SK-N-SH treated with all-trans-retinoic acid at 6 μM for 48 hours (cell line): ENCODE measurements around the gene RRH.
"Not testable (repeated sequence)": the region's sequence is repeated elsewhere in the genome, so short reads cannot be mapped to it uniquely, and the experiment has no call there.

Experiments used
- ATAC-seq: fragments of 200-7000 bp; cut with Tn5 transposase; 3 replicates; pipeline ENCODE4 v1.9.1; 2020; ENCODE audit warnings: mild to moderate bottlenecking, moderate library complexity
- ARNTL ChIP-seq: fragments of 450-650 bp; formaldehyde crosslinking; IDR thresholded peaks from 2 replicates; pipeline ENCODE4 v1.5.0; 2020; ENCODE audit warnings: low read depth, mild to moderate bottlenecking, moderate library complexity, borderline replicate concordance
- BACH2 ChIP-seq: fragments of 250-450 bp; sonication (Bioruptor Pico); IDR thresholded peaks from 2 replicates; pipeline ENCODE4 v1.9.0; 2021; ENCODE audit warnings: mild to moderate bottlenecking, borderline replicate concordance
- CSDC2 ChIP-seq: fragments of 250-450 bp; sonication (Bioruptor Pico); IDR thresholded peaks from 2 replicates; pipeline ENCODE4 v1.5.0; 2020; ENCODE audit warnings: mild to moderate bottlenecking, moderate library complexity
- GLIS3 ChIP-seq: fragments of 250-450 bp; sonication (Bioruptor Pico); IDR thresholded peaks from 2 replicates; pipeline ENCODE4 v1.5.0; 2020; ENCODE audit warnings: mild to moderate bottlenecking, moderate library complexity
- ISL1 ChIP-seq: fragments of 250-450 bp; sonication (Bioruptor Pico); IDR thresholded peaks from 2 replicates; pipeline ENCODE4 v2.1.2; 2022; ENCODE audit warnings: mild to moderate bottlenecking, moderate library complexity
- OSR1 ChIP-seq: fragments of 250-450 bp; sonication (Bioruptor Pico); IDR thresholded peaks from 2 replicates; pipeline ENCODE4 v1.8.0; 2022; ENCODE audit warnings: moderate library complexity, mild to moderate bottlenecking, inconsistent platforms
- PPARA ChIP-seq: fragments of 250-450 bp; sonication (Bioruptor Pico); IDR thresholded peaks from 2 replicates; pipeline ENCODE4 v1.5.0; 2020; ENCODE audit warnings: mild to moderate bottlenecking, borderline replicate concordance
- RARB ChIP-seq: fragments of 250-450 bp; sonication (Bioruptor Pico); IDR thresholded peaks from 2 replicates; pipeline ENCODE4 v1.8.0; 2021; ENCODE audit warnings: mild to moderate bottlenecking, moderate library complexity
- SNAI2 ChIP-seq: fragments of 250-450 bp; sonication (Bioruptor Pico); IDR thresholded peaks from 2 replicates; pipeline ENCODE4 v1.5.0; 2020; ENCODE audit warnings: mild to moderate bottlenecking, moderate library complexity
- TCF4 ChIP-seq: fragments of 250-450 bp; sonication (Bioruptor Pico); IDR thresholded peaks from 2 replicates; pipeline ENCODE4 v1.8.0; 2021; ENCODE audit warnings: mild to moderate bottlenecking, moderate library complexity, borderline replicate concordance
- TOX ChIP-seq: fragments of 250-450 bp; sonication (Bioruptor Pico); IDR thresholded peaks from 2 replicates; pipeline ENCODE4 v1.8.0; 2021; ENCODE audit warnings: mild to moderate bottlenecking, moderate library complexity, borderline replicate concordance
- ZC3H10 ChIP-seq: fragments of 250-450 bp; sonication (Bioruptor Pico); IDR thresholded peaks from 2 replicates; pipeline ENCODE4 v1.5.1; 2021; ENCODE audit warnings: mild to moderate bottlenecking, moderate library complexity
- ZFP3 ChIP-seq: fragments of 250-450 bp; sonication (Bioruptor Pico); IDR thresholded peaks from 2 replicates; pipeline ENCODE4 v1.5.0; 2020; ENCODE audit warnings: mild to moderate bottlenecking, moderate library complexity
- ZNF565 ChIP-seq: fragments of 450-650 bp; formaldehyde crosslinking; conservative IDR thresholded peaks from 2 replicates; pipeline ENCODE4 v1.5.0; 2020; ENCODE audit warnings: low read depth, mild to moderate bottlenecking, moderate library complexity
- ZNF70 ChIP-seq: fragments of 450-650 bp; formaldehyde crosslinking; IDR thresholded peaks from 2 replicates; pipeline ENCODE4 v1.5.0; 2020; ENCODE audit warnings: mild to moderate bottlenecking, moderate library complexity
- ZNF8 ChIP-seq: fragments of 450-650 bp; formaldehyde crosslinking; IDR thresholded peaks from 2 replicates; pipeline ENCODE4 v1.5.0; 2020; ENCODE audit warnings: mild to moderate bottlenecking, moderate library complexity
- TF ChIP-seq, protein P1 (sequence below): fragments of 250-450 bp; sonication (Bioruptor Pico); IDR thresholded peaks from 2 replicates; pipeline ENCODE4 v1.8.0; 2020; ENCODE audit warnings: mild to moderate bottlenecking, moderate library complexity, borderline replicate concordance
- TF ChIP-seq, protein P2 (sequence below): fragments of 250-450 bp; sonication (Bioruptor Pico); IDR thresholded peaks from 2 replicates; pipeline ENCODE4 v1.5.1; 2021; ENCODE audit warnings: mild to moderate bottlenecking, moderate library complexity
- TF ChIP-seq, protein P3 (sequence below): fragments of 250-450 bp; sonication (Bioruptor Pico); IDR thresholded peaks from 2 replicates; pipeline ENCODE4 v1.8.0; 2021; ENCODE audit warnings: low read depth, mild to moderate bottlenecking, moderate library complexity, borderline replicate concordance
- TF ChIP-seq, protein P4 (sequence below): fragments of 250-450 bp; sonication (Bioruptor Pico); IDR thresholded peaks from 2 replicates; pipeline ENCODE4 v1.5.1; 2020; ENCODE audit warnings: low read depth, mild to moderate bottlenecking, moderate library complexity
- TF ChIP-seq, protein P5 (sequence below): fragments of 250-450 bp; sonication (Bioruptor Pico); IDR thresholded peaks from 2 replicates; pipeline ENCODE4 v1.5.0; 2020; ENCODE audit warnings: mild to moderate bottlenecking, moderate library complexity

Gene RRH, protein sequence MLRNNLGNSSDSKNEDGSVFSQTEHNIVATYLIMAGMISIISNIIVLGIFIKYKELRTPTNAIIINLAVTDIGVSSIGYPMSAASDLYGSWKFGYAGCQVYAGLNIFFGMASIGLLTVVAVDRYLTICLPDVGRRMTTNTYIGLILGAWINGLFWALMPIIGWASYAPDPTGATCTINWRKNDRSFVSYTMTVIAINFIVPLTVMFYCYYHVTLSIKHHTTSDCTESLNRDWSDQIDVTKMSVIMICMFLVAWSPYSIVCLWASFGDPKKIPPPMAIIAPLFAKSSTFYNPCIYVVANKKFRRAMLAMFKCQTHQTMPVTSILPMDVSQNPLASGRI

DNA sequence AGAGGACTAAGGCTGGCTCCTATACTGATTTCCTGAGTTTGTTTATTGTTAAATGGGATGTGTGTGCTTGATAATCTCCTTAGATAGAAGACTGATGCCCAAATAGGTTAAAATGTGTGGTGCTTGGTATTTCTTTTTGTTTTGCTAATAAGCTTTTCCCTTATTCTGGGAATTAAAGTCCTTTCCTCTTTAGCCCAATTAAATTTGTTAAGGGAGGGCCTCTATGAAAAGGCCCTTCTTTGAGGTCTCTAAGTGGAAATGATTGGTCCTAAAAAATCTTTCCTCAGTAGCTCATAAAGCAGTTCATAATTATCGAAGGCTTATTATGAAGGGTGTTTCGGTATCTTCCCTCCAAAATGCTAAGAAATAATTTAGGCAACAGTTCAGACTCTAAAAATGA, at the start of gene RRH:
Gene RRH, plus strand, starts transcription at position 301 of the 400 bp plus-strand sequence. Its CDS starts 56 bp downstream, at position 357.
- no peak for ATAC-seq
- no peak for TF ChIP-seq PPARA (CRISPR knock-in tag)
- no peak for TF ChIP-seq ZNF8 (CRISPR knock-in tag)
- TF ChIP-seq ZNF70 (CRISPR knock-in tag) = no peak
- no peak for TF ChIP-seq BACH2 (CRISPR knock-in tag)
- TF ChIP-seq ZC3H10 = no peak

DNA sequence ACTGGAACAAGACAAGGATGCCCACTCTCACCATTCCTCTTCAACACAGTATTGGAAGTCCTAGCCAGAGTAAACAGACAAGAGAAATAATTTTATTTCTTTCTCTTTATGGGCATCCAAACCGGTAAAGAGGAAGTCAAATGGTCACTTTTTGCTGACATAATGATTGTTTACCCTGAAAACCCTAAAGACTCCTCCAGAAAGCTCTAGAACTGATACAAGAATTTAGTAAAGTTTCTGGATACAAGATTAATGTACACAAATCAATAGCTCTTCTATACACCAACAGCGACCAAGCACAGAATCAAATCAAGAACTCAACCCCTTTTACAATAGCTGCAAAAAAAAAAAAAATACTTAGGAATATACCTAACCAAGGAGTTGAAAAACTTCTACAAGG, 45.7 kb upstream of the RRH start:
- ATAC-seq = not testable (repeated sequence)

DNA sequence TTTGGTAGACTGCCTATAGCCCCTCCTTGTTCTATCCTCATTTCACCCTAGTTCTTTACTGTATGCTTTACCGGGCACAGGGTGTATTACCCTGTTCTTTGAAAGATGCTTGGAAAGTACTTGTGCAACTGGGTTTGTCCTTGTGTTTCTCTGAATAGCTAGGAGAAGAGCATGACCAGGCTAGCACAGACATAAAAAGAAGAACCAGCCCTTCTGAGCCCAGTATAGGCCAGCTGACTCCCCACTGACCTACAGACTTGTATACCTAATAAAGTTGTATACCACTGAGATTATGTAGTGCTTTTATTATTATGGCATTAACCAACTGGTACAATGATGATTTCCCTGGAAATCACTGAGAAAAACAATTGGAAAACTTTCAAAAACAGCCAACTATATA, 40.9 kb upstream of the RRH start:
- TF ChIP-seq, protein P1, sequence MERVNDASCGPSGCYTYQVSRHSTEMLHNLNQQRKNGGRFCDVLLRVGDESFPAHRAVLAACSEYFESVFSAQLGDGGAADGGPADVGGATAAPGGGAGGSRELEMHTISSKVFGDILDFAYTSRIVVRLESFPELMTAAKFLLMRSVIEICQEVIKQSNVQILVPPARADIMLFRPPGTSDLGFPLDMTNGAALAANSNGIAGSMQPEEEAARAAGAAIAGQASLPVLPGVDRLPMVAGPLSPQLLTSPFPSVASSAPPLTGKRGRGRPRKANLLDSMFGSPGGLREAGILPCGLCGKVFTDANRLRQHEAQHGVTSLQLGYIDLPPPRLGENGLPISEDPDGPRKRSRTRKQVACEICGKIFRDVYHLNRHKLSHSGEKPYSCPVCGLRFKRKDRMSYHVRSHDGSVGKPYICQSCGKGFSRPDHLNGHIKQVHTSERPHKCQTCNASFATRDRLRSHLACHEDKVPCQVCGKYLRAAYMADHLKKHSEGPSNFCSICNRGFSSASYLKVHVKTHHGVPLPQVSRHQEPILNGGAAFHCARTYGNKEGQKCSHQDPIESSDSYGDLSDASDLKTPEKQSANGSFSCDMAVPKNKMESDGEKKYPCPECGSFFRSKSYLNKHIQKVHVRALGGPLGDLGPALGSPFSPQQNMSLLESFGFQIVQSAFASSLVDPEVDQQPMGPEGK = no peak
- TF ChIP-seq, protein P2, sequence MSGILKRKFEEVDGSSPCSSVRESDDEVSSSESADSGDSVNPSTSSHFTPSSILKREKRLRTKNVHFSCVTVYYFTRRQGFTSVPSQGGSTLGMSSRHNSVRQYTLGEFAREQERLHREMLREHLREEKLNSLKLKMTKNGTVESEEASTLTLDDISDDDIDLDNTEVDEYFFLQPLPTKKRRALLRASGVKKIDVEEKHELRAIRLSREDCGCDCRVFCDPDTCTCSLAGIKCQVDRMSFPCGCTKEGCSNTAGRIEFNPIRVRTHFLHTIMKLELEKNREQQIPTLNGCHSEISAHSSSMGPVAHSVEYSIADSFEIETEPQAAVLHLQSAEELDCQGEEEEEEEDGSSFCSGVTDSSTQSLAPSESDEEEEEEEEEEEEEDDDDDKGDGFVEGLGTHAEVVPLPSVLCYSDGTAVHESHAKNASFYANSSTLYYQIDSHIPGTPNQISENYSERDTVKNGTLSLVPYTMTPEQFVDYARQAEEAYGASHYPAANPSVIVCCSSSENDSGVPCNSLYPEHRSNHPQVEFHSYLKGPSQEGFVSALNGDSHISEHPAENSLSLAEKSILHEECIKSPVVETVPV (CRISPR knock-in tag) = no peak
- TF ChIP-seq, protein P3, sequence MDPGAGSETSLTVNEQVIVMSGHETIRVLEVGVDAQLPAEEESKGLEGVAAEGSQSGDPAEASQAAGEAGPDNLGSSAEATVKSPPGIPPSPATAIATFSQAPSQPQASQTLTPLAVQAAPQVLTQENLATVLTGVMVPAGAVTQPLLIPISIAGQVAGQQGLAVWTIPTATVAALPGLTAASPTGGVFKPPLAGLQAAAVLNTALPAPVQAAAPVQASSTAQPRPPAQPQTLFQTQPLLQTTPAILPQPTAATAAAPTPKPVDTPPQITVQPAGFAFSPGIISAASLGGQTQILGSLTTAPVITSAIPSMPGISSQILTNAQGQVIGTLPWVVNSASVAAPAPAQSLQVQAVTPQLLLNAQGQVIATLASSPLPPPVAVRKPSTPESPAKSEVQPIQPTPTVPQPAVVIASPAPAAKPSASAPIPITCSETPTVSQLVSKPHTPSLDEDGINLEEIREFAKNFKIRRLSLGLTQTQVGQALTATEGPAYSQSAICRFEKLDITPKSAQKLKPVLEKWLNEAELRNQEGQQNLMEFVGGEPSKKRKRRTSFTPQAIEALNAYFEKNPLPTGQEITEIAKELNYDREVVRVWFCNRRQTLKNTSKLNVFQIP (CRISPR knock-in tag) = no peak
- TF ChIP-seq BACH2 (CRISPR knock-in tag) (no peak), TOX (CRISPR knock-in tag) (no peak), OSR1 (no peak), ISL1 (CRISPR knock-in tag) (no peak), ZNF565 (CRISPR knock-in tag) (no peak), TCF4 (CRISPR knock-in tag) (no peak), ZNF70 (CRISPR knock-in tag) (no peak), CSDC2 (no peak), ZC3H10 (no peak)
- TF ChIP-seq, protein P4, sequence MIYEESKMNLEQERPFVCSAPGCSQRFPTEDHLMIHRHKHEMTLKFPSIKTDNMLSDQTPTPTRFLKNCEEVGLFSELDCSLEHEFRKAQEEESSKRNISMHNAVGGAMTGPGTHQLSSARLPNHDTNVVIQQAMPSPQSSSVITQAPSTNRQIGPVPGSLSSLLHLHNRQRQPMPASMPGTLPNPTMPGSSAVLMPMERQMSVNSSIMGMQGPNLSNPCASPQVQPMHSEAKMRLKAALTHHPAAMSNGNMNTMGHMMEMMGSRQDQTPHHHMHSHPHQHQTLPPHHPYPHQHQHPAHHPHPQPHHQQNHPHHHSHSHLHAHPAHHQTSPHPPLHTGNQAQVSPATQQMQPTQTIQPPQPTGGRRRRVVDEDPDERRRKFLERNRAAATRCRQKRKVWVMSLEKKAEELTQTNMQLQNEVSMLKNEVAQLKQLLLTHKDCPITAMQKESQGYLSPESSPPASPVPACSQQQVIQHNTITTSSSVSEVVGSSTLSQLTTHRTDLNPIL (CRISPR knock-in tag) = no peak
- TF ChIP-seq, all 23 proteins: peak for 0
- ATAC-seq = no peak

DNA sequence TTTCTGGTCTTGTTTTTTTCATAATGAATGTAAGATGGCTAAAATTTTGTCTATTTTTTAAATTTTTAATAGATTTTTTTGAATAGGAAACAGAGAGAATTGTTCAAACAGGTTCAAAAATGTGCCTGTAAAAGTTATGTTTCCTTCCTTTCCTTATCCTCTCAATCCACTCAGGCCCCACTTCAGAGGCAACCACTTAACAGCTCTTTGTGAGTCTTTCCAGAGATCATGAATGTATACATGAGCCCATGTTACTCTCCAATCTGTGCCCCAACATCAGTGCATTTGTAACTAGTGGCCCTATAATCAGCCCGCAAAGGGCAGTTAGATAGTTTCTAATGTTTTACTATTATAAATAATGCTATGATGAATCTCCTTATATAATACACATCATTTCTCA, 40.0 kb upstream of the RRH start:
- TF ChIP-seq ISL1 (CRISPR knock-in tag) = no peak
- TF ChIP-seq, protein P1 = no peak
- TF ChIP-seq RARB (CRISPR knock-in tag) = no peak
- TF ChIP-seq ARNTL (CRISPR knock-in tag) = no peak
- TF ChIP-seq BACH2 (CRISPR knock-in tag) = no peak
- no peak for ATAC-seq

DNA sequence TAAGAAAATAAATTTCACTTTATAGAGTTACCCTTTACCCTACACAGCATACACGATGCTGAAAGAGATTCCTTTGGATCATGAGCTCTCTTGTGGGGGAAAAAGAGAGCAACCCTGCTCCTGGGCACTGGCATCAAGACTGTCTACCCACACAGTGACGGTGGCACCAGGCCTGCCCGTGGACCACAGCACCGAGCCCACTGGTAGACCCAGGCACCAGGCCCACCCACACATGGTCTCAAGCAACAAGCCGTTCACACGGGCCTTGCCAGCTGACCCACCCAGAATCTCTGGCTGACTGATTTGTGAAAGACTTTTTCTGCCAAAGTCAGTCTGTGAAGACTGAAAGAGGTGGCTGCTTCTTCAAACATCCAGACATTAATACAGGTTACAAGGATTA, 32.7 kb upstream of the RRH start:
- ATAC-seq = no peak
- no peak for TF ChIP-seq BACH2 (CRISPR knock-in tag)
- TF ChIP-seq SNAI2 (CRISPR knock-in tag) = no peak
- TF ChIP-seq ZNF565 (CRISPR knock-in tag) = no peak
- TF ChIP-seq CSDC2 = no peak
- TF ChIP-seq GLIS3 (CRISPR knock-in tag) = no peak
- TF ChIP-seq, protein P5, sequence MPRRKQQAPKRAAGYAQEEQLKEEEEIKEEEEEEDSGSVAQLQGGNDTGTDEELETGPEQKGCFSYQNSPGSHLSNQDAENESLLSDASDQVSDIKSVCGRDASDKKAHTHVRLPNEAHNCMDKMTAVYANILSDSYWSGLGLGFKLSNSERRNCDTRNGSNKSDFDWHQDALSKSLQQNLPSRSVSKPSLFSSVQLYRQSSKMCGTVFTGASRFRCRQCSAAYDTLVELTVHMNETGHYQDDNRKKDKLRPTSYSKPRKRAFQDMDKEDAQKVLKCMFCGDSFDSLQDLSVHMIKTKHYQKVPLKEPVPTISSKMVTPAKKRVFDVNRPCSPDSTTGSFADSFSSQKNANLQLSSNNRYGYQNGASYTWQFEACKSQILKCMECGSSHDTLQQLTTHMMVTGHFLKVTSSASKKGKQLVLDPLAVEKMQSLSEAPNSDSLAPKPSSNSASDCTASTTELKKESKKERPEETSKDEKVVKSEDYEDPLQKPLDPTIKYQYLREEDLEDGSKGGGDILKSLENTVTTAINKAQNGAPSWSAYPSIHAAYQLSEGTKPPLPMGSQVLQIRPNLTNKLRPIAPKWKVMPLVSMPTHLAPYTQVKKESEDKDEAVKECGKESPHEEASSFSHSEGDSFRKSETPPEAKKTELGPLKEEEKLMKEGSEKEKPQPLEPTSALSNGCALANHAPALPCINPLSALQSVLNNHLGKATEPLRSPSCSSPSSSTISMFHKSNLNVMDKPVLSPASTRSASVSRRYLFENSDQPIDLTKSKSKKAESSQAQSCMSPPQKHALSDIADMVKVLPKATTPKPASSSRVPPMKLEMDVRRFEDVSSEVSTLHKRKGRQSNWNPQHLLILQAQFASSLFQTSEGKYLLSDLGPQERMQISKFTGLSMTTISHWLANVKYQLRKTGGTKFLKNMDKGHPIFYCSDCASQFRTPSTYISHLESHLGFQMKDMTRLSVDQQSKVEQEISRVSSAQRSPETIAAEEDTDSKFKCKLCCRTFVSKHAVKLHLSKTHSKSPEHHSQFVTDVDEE (CRISPR knock-in tag) = no peak
- TF ChIP-seq ZFP3 = no peak
- TF ChIP-seq ARNTL (CRISPR knock-in tag) = no peak
- TF ChIP-seq, protein P3 (CRISPR knock-in tag) = no peak
- no peak for TF ChIP-seq ZC3H10
- TF ChIP-seq ZNF70 (CRISPR knock-in tag) = no peak
